ENCODE data around the gene CLPTM1L. TPM values are rescaled to one million over a fixed set of nuclear protein-coding genes. Genes with fewer than 3 reads are reported as not detected.

Gene CLPTM1L
- total and polyA plus RNA-seq, 2 donors (not counting 1 experiment from before 2014, with no cell fraction given), result 78.4 to 99.9 TPM

DNA sequence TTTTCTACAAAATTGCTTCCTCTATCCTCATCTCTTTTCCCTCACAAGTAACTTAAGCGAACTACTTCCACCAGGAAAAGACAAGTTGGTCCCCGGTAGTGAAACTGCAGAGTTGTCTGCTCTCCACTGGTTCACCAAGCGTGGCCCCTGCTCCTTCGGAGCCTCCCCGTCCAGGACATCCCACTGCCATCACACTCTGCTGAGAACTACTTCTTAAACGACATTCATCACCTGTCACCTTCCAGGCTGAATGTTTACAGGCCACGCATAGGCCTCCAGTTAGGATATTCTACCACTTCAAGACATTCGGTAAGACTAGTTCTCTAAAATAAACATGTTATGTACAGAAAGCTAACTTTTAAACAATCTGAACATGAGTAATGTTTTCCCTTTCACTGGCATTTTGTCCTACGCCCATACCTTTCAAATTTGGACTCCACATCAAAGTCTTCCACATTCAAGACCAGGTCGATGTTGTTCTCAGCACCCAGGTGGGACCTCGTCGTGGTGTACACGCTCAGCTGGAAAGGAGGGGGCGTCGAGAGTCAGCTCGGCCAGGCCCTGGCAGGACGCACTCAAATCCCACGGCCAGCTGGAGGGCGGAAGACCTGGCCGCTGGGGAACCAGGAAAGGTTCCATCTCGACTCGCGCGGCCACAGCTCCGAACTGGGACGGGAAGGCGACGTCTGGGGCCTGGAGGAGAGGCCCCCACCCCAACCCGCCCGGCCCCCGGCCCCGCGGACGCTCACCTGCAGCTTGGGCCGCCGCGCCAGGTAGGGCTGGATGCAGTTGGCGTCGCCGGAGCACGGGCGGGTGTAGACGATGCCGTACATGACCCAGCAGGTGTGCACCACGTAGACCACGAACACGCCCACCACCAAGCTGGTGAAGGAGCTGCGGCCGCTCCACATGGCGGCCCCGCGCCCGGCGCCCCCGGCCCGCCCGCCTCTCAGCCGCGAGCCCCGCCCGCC, 683 bp downstream of the CLPTM1L start:
- ATAC-seq (ENCODE audit: low read depth), result no peak
- H3K27ac Mint-ChIP-seq, result peak overlapping the region; percentile 91
- H3K4me2 ChIP-seq (replicated peaks; ENCODE audit: low read depth, low read length, poor library complexity, severe bottlenecking), result peak overlapping the region; percentile 89
- intact Hi-C loops (cut with micrococcal nuclease), result loop anchor here (2.0 to 10.0 kb wide), 2 partner anchors 49 to 141 kb away; partner anchors contain the start of gene TERT
- H3K4me3 Mint-ChIP-seq, result peak overlapping the region; percentile 91
- WGBS (ENCODE audit: insufficient coverage), result 8% methylated on average over 58 of the region's 61 CpGs
- CTCF ChIA-PET, result interaction anchor here (0.5 to 5.6 kb wide), 9 partner anchors 28 to 300 kb away, joined by 3 to 26 read pairs (median 3); no protein-coding TSS in a partner anchor
- H3K79me2 ChIP-seq (ENCODE audit: control insufficient read depth, insufficient read depth, low read length), result peaks cover 53% of the 10 kb centered on the region
- H4K20me1 ChIP-seq (ENCODE audit: control insufficient read depth, insufficient read depth, low read length, poor library complexity, severe bottlenecking), result peaks cover 16% of the 10 kb centered on the region
- peak overlapping the region in 1 of 2 donors; percentile 21 for H3K27ac ChIP-seq (ENCODE audit: low read length in 2 of 2)
- POLR2A ChIA-PET, result interaction anchor here (0.5 to 2.2 kb wide), 5 partner anchors 16 to 136 kb away, joined by 3 to 26 read pairs (median 3); no protein-coding TSS in a partner anchor
- peak overlapping the region; percentile 60 for H2AFZ ChIP-seq (ENCODE audit: insufficient read depth, low read depth, low read length, poor library complexity, severe bottlenecking)
- H3K4me3 ChIP-seq (ENCODE audit: control extremely low read depth in 1 of 5, extremely low read depth in 1 of 5, insufficient read depth in 1 of 5, low read depth in 2 of 5, low read length in 4 of 5), result peak overlapping the region; percentile 53 to 81 (median 60)
- peak overlapping the region; percentile 64 for H3K9ac ChIP-seq (ENCODE audit: low read length)
- H3K4me1 Mint-ChIP-seq, result peaks cover 29% of the 10 kb centered on the region
- DNase-seq, result peak; percentile 34
- no peaks in the 10 kb centered on the region for H3K27me3 ChIP-seq (replicated peaks in 1 of 4; ENCODE audit: control extremely low read depth in 1 of 4, control insufficient read depth in 3 of 4, insufficient read depth in 4 of 4, low read length in 3 of 4)
- H3K27me3 Mint-ChIP-seq, result no peaks in the 10 kb centered on the region
- no peaks in the 10 kb centered on the region for H3K9me3 Mint-ChIP-seq (ENCODE audit: insufficient read depth)
- H3K4me1 ChIP-seq (ENCODE audit: control insufficient read depth in 2 of 2, insufficient read depth in 2 of 2, low read length in 2 of 2), result peaks cover 19 to 36% of the 10 kb centered on the region in 2 donors
- TF ChIP-seq, protein P1, sequence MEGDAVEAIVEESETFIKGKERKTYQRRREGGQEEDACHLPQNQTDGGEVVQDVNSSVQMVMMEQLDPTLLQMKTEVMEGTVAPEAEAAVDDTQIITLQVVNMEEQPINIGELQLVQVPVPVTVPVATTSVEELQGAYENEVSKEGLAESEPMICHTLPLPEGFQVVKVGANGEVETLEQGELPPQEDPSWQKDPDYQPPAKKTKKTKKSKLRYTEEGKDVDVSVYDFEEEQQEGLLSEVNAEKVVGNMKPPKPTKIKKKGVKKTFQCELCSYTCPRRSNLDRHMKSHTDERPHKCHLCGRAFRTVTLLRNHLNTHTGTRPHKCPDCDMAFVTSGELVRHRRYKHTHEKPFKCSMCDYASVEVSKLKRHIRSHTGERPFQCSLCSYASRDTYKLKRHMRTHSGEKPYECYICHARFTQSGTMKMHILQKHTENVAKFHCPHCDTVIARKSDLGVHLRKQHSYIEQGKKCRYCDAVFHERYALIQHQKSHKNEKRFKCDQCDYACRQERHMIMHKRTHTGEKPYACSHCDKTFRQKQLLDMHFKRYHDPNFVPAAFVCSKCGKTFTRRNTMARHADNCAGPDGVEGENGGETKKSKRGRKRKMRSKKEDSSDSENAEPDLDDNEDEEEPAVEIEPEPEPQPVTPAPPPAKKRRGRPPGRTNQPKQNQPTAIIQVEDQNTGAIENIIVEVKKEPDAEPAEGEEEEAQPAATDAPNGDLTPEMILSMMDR (IDR thresholded peaks at IDR 0.05), result no peak
- no peak for TF ChIP-seq EZH2 (IDR thresholded peaks at IDR 0.05; ENCODE audit: borderline replicate concordance, insufficient read depth, low read depth, low read length, poor library complexity, severe bottlenecking)
- peaks cover 0 to 30% of the 10 kb centered on the region in 2 experiments for H3K36me3 ChIP-seq (replicated peaks in 1 of 2; ENCODE audit: control extremely low read depth in 1 of 2, control insufficient read depth in 1 of 2, extremely low read depth in 1 of 2, insufficient read depth in 2 of 2, low read length in 1 of 2)
- no peaks in the 10 kb centered on the region for H3K9me3 ChIP-seq (ENCODE audit: control extremely low read depth in 1 of 3, control insufficient read depth in 2 of 3, insufficient read depth in 1 of 3, low read length in 2 of 3)
